HEK293 (cell line): ENCODE measurements around the gene XPR1.

Source experiments
- CTCF ChIA-PET: fragments of 350-600 bp; formaldehyde crosslinking; extraction: SDS; loops from one replicate; lab custom pipeline; 2021; ENCODE audit warnings: antibody characterized with exemption; lab: Yijun Ruan, JAX
- POLR2A ChIA-PET: fragments of 300-600 bp; formaldehyde crosslinking; extraction: SDS; loops from one replicate; lab custom pipeline; 2020; ENCODE audit warnings: antibody characterized with exemption, inconsistent platforms; lab: Yijun Ruan, JAX
- H3K27ac ChIP-seq: fragments of 200-500 bp; sonication (Bioruptor generic); 2 replicates; pipeline ENCODE4 v1.5.1; 2014; ENCODE audit warnings: low read depth, low read length, control low read depth, inconsistent platforms; ENCODE audit errors: extremely low read depth
- H3K36me3 ChIP-seq, 2 experiments: fragments of 200-500 bp in 1 of 2; sonication (Bioruptor generic) in 1 of 2; 1 replicate in 1 of 2; 2 replicates in 1 of 2; pipeline ENCODE4 v1.5.1; 2014 to 2017; ENCODE audit warnings: inconsistent platforms in 2 of 2, low read length in 2 of 2; ENCODE audit not compliant: control insufficient read depth in 2 of 2, insufficient read depth in 1 of 2
- H3K4me1 ChIP-seq: fragments of 200-500 bp; sonication (Bioruptor generic); 2 replicates; pipeline ENCODE4 v1.5.1; 2014; ENCODE audit warnings: mild to moderate bottlenecking, low read length, inconsistent platforms; ENCODE audit not compliant: control insufficient read depth, insufficient read depth
- H3K4me3 ChIP-seq: 2 replicates; pipeline ENCODE4 v1.5.1; 2011; ENCODE audit warnings: low read depth, mild to moderate bottlenecking, control low read depth, low read length, moderate library complexity
- H3K9me3 ChIP-seq: fragments of 200-500 bp; sonication (Bioruptor generic); 2 replicates; pipeline ENCODE4 v1.5.1; 2014; ENCODE audit warnings: low read depth, low read length, inconsistent platforms; ENCODE audit not compliant: control insufficient read depth, insufficient read depth
- REPIN1 ChIP-seq: fragments of 450-650 bp; formaldehyde crosslinking; IDR thresholded peaks from 2 replicates; pipeline ENCODE4 v1.5.1; 2017; ENCODE audit warnings: missing biosample characterization, missing genetic modification characterization, low read depth
- SALL2 ChIP-seq: fragments of 450-650 bp; formaldehyde crosslinking; IDR thresholded peaks from 2 replicates; pipeline ENCODE4 v1.5.0; 2017; ENCODE audit warnings: missing biosample characterization, mild to moderate bottlenecking, missing genetic modification characterization, borderline replicate concordance
- ZBTB20 ChIP-seq: fragments of 450-650 bp; formaldehyde crosslinking; IDR thresholded peaks from 2 replicates; pipeline ENCODE4 v1.5.1; 2016; ENCODE audit warnings: missing biosample characterization, missing genetic modification characterization
- ZFP69B ChIP-seq: fragments of 450-650 bp; formaldehyde crosslinking; IDR thresholded peaks from 2 replicates; pipeline ENCODE4 v1.5.1; 2016; ENCODE audit warnings: missing biosample characterization, missing genetic modification characterization
- ZNF2 ChIP-seq: fragments of 450-650 bp; formaldehyde crosslinking; IDR thresholded peaks from 2 replicates; pipeline ENCODE4 v1.5.1; 2016; ENCODE audit warnings: missing biosample characterization, missing genetic modification characterization
- ZNF221 ChIP-seq: fragments of 450-650 bp; formaldehyde crosslinking; IDR thresholded peaks from 2 replicates; pipeline ENCODE4 v1.5.1; 2017; ENCODE audit warnings: missing biosample characterization, missing genetic modification characterization, borderline replicate concordance
- ZNF24 ChIP-seq: fragments of 450-650 bp; formaldehyde crosslinking; IDR thresholded peaks from 2 replicates; pipeline ENCODE4 v1.5.1; 2016; ENCODE audit warnings: missing biosample characterization, missing genetic modification characterization
- ZNF433 ChIP-seq: fragments of 450-650 bp; formaldehyde crosslinking; IDR thresholded peaks from 2 replicates; pipeline ENCODE4 v1.5.1; 2016; ENCODE audit warnings: missing biosample characterization, missing genetic modification characterization, low read depth
- ZNF521 ChIP-seq: fragments of 450-650 bp; formaldehyde crosslinking; IDR thresholded peaks from 2 replicates; pipeline ENCODE4 v1.5.1; 2017; ENCODE audit warnings: missing biosample characterization, mild to moderate bottlenecking, missing genetic modification characterization
- ZNF677 ChIP-seq: fragments of 450-650 bp; IDR thresholded peaks from 2 replicates; pipeline ENCODE4 v1.5.0; 2018; ENCODE audit warnings: missing biosample characterization, mild to moderate bottlenecking, missing genetic modification characterization, moderate library complexity
- ZNF792 ChIP-seq: fragments of 450-650 bp; formaldehyde crosslinking; IDR thresholded peaks from 2 replicates; pipeline ENCODE4 v1.5.1; 2016; ENCODE audit warnings: missing biosample characterization, missing genetic modification characterization
- ZNF837 ChIP-seq: fragments of 450-650 bp; formaldehyde crosslinking; IDR thresholded peaks from 2 replicates; pipeline ENCODE4 v1.5.1; 2016; ENCODE audit warnings: missing biosample characterization, missing genetic modification characterization
- ZNF843 ChIP-seq: fragments of 450-650 bp; formaldehyde crosslinking; IDR thresholded peaks from 2 replicates; pipeline ENCODE4 v1.5.1; 2016; ENCODE audit warnings: missing biosample characterization, missing genetic modification characterization
- ZSCAN16 ChIP-seq: fragments of 450-650 bp; formaldehyde crosslinking; IDR thresholded peaks from 2 replicates; pipeline ENCODE4 v1.5.1; 2016; ENCODE audit warnings: missing biosample characterization, missing genetic modification characterization
- ZSCAN30 ChIP-seq: fragments of 450-650 bp; IDR thresholded peaks from 2 replicates; pipeline ENCODE4 v1.5.1; 2018; ENCODE audit warnings: missing biosample characterization, mild to moderate bottlenecking, missing genetic modification characterization, moderate library complexity
- ZXDB ChIP-seq: fragments of 450-650 bp; formaldehyde crosslinking; IDR thresholded peaks from 2 replicates; pipeline ENCODE4 v1.5.1; 2016; ENCODE audit warnings: missing biosample characterization, missing genetic modification characterization
- TF ChIP-seq, protein P1 (sequence below): fragments of 450-650 bp; formaldehyde crosslinking; IDR thresholded peaks from 2 replicates; pipeline ENCODE4 v1.5.1; 2016; ENCODE audit warnings: missing biosample characterization, missing genetic modification characterization
- TF ChIP-seq, protein P2 (sequence below): fragments of 450-650 bp; formaldehyde crosslinking; conservative IDR thresholded peaks from 2 replicates; pipeline ENCODE4 v1.5.1; 2016; ENCODE audit warnings: low read depth, missing biosample characterization, missing genetic modification characterization
- TF ChIP-seq, protein P3 (sequence below): fragments of 450-650 bp; formaldehyde crosslinking; IDR thresholded peaks from 2 replicates; pipeline ENCODE4 v1.5.1; 2016; ENCODE audit warnings: missing biosample characterization, missing genetic modification characterization
- TF ChIP-seq, protein P4 (sequence below): fragments of 450-650 bp; formaldehyde crosslinking; IDR thresholded peaks from 2 replicates; pipeline ENCODE4 v1.5.1; 2016; ENCODE audit warnings: missing biosample characterization, missing genetic modification characterization

The XPR1 gene

DNA sequence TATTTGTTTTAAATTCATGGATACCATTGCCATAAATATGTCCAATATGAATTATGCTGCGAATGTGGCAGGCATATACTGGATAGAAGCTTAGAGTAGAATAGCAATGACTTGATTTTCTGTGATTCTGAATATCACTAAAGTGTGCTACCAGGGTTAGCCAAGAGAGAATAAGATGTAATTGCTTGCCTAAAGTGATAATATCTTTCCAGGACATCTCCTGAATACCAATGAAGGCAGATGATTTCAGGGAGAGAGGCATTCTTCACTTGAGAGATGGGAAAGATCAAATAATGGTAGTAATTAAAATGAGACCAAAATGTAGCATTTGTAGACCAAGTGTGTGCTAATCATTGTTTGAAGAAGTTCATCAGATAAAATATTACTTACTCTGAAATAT is 227.5 kb downstream of the XPR1 start:
- Histone ChIP-seq H3K36me3 (no peaks in the 10 kb centered on the region; a peak in 1 of 3 replicates), H3K9me3 (no peaks in the 10 kb centered on the region), H3K27ac (no peak overlapping the region), H3K4me1 (no peaks in the 10 kb centered on the region), H3K4me3 (no peak overlapping the region)
- ChIA-PET CTCF (no interaction called here), POLR2A (no interaction called here)
- TF ChIP-seq ZNF837 (no peak), ZXDB (tag by site-specific recombination) (no peak), ZSCAN16 (tag by site-specific recombination) (no peak), ZNF24 (tag by site-specific recombination) (no peak), ZNF792 (tag by site-specific recombination) (no peak)
- TF ChIP-seq, protein P1, sequence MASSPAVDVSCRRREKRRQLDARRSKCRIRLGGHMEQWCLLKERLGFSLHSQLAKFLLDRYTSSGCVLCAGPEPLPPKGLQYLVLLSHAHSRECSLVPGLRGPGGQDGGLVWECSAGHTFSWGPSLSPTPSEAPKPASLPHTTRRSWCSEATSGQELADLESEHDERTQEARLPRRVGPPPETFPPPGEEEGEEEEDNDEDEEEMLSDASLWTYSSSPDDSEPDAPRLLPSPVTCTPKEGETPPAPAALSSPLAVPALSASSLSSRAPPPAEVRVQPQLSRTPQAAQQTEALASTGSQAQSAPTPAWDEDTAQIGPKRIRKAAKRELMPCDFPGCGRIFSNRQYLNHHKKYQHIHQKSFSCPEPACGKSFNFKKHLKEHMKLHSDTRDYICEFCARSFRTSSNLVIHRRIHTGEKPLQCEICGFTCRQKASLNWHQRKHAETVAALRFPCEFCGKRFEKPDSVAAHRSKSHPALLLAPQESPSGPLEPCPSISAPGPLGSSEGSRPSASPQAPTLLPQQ (tag by site-specific recombination): no peak

DNA sequence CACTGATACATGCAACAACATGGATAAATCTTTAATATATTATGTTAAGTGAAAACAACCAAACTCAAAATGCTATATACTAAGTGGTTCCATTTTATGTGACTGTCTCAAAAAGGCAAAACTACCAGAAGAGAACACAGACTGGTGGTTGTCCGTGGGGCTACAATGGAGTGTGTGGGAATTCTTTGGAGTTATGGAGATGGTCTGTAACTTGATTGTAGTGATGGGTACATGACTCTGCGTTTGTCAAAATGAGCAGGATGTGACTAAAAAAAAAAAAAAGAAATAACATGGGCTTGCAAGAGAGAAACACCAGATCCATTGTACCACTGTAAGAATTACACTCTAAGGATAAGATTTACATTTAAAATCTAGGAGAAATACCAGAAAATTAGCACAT is 228.7 kb downstream of the XPR1 start:
- ChIA-PET CTCF (interaction anchor here (5.9 to 7.1 kb wide), 2 partner anchors 327 to 345 kb away, joined by 134 to 137 read pairs; no protein-coding TSS in a partner anchor), POLR2A (no interaction called here)
- H3K4me1 ChIP-seq: no peaks in the 10 kb centered on the region
- no peak overlapping the region for H3K27ac ChIP-seq
- no peaks in the 10 kb centered on the region for H3K9me3 ChIP-seq
- H3K36me3 ChIP-seq: peaks cover 0 to 4% of the 10 kb centered on the region in 2 experiments; a peak in 2 of 3 replicates
- no peak for TF ChIP-seq ZSCAN30 (tag by site-specific recombination)
- TF ChIP-seq ZBTB20 (tag by site-specific recombination): no peak
- no peak for TF ChIP-seq ZNF2
- TF ChIP-seq SALL2 (tag by site-specific recombination): no peak
- TF ChIP-seq, protein P2, sequence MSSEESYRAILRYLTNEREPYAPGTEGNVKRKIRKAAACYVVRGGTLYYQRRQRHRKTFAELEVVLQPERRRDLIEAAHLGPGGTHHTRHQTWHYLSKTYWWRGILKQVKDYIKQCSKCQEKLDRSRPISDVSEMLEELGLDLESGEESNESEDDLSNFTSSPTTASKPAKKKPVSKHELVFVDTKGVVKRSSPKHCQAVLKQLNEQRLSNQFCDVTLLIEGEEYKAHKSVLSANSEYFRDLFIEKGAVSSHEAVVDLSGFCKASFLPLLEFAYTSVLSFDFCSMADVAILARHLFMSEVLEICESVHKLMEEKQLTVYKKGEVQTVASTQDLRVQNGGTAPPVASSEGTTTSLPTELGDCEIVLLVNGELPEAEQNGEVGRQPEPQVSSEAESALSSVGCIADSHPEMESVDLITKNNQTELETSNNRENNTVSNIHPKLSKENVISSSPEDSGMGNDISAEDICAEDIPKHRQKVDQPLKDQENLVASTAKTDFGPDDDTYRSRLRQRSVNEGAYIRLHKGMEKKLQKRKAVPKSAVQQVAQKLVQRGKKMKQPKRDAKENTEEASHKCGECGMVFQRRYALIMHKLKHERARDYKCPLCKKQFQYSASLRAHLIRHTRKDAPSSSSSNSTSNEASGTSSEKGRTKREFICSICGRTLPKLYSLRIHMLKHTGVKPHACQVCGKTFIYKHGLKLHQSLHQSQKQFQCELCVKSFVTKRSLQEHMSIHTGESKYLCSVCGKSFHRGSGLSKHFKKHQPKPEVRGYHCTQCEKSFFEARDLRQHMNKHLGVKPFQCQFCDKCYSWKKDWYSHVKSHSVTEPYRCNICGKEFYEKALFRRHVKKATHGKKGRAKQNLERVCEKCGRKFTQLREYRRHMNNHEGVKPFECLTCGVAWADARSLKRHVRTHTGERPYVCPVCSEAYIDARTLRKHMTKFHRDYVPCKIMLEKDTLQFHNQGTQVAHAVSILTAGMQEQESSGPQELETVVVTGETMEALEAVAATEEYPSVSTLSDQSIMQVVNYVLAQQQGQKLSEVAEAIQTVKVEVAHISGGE: no peak
- TF ChIP-seq, all 188 proteins: peak for 0
- H3K4me3 ChIP-seq: no peak overlapping the region

DNA sequence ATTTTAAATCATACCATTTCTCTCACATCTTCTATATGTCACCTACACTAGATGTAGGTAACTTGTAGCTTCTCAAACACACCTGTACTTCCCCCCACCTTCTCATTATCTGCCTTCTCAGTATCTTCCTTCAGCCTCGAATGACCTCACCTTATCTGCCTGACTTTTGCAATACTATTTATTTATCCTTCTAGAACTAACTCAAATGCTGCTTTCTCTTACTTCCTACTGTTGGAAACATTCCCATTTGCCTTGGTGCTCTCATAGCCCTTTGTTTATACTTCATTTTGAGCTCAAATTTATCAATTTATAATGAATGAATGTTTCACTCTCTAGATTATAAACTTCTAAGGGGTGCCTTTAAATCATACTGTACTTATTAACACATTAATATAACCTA is 230.5 kb downstream of the XPR1 start:
- H3K4me3 ChIP-seq: no peak overlapping the region
- H3K4me1 ChIP-seq: no peaks in the 10 kb centered on the region
- H3K27ac ChIP-seq: no peak overlapping the region
- POLR2A ChIA-PET: no interaction called here
- peaks cover 0 to 7% of the 10 kb centered on the region in 2 experiments; a peak in 2 of 3 replicates for H3K36me3 ChIP-seq
- CTCF ChIA-PET: interaction anchor here (0.6 to 7.1 kb wide), 35 partner anchors 9 to 542 kb away, joined by 3 to 137 read pairs (median 4); partner anchors contain the start of gene XPR1
- no peaks in the 10 kb centered on the region for H3K9me3 ChIP-seq
- TF ChIP-seq ZNF433 (tag by site-specific recombination) (no peak), ZFP69B (tag by site-specific recombination) (no peak), ZNF677 (no peak), ZNF221 (no peak), REPIN1 (tag by site-specific recombination) (no peak), ZNF521 (tag by site-specific recombination) (no peak), ZNF843 (tag by site-specific recombination) (no peak)
- TF ChIP-seq, protein P3, sequence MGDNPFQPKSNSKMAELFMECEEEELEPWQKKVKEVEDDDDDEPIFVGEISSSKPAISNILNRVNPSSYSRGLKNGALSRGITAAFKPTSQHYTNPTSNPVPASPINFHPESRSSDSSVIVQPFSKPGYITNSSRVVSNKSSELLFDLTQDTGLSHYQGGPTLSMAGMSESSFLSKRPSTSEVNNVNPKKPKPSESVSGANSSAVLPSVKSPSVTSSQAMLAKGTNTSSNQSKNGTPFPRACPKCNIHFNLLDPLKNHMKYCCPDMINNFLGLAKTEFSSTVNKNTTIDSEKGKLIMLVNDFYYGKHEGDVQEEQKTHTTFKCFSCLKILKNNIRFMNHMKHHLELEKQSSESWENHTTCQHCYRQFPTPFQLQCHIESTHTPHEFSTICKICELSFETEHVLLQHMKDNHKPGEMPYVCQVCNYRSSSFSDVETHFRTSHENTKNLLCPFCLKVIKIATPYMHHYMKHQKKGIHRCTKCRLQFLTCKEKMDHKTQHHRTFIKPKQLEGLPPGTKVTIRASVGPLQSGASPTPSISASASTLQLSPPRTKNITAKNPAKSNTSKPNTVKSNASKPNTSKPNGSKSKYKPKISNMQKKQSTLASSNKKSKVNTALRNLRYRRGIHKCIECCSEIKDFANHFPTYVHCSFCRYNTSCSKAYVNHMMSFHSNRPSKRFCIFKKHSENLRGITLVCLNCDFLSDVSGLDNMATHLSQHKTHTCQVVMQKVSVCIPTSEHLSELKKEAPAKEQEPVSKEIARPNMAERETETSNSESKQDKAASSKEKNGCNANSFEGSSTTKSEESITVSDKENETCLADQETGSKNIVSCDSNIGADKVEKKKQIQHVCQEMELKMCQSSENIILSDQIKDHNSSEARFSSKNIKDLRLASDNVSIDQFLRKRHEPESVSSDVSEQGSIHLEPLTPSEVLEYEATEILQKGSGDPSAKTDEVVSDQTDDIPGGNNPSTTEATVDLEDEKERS (tag by site-specific recombination): no peak
- TF ChIP-seq, protein P4, sequence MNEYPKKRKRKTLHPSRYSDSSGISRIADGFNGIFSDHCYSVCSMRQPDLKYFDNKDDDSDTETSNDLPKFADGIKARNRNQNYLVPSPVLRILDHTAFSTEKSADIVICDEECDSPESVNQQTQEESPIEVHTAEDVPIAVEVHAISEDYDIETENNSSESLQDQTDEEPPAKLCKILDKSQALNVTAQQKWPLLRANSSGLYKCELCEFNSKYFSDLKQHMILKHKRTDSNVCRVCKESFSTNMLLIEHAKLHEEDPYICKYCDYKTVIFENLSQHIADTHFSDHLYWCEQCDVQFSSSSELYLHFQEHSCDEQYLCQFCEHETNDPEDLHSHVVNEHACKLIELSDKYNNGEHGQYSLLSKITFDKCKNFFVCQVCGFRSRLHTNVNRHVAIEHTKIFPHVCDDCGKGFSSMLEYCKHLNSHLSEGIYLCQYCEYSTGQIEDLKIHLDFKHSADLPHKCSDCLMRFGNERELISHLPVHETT: no peak
